Hematopoietic multipotent progenitor cell (in vitro differentiated cells): ENCODE data around the gene TOM1L2. TPM values are rescaled to one million over a fixed set of nuclear protein-coding genes. Genes with fewer than 3 reads are reported as not detected.

ENCODE experiments used
- DNase-seq, 3 donors: peaks; one replicate each; pipeline ENCODE4 v3.0.0-alpha.2; 2011 to 2015; ENCODE audit warnings: low read depth in 2 of 3, low spot score in 2 of 3
- small RNA-seq: library from RNA; depleted of rRNA; stranded (forward); fragments of <200 nt; gene quantifications from one replicate; pipeline ENCODE3, GENCODE V24; 2012
- total RNA-seq: library from RNA; depleted of rRNA; stranded (reverse); fragments of >200 nt; gene quantifications from one replicate; pipeline ENCODE4 v1.2.3, GENCODE V29; 2012

Gene TOM1L2
- total RNA-seq, 1 donor = 23.4 TPM

DNA sequence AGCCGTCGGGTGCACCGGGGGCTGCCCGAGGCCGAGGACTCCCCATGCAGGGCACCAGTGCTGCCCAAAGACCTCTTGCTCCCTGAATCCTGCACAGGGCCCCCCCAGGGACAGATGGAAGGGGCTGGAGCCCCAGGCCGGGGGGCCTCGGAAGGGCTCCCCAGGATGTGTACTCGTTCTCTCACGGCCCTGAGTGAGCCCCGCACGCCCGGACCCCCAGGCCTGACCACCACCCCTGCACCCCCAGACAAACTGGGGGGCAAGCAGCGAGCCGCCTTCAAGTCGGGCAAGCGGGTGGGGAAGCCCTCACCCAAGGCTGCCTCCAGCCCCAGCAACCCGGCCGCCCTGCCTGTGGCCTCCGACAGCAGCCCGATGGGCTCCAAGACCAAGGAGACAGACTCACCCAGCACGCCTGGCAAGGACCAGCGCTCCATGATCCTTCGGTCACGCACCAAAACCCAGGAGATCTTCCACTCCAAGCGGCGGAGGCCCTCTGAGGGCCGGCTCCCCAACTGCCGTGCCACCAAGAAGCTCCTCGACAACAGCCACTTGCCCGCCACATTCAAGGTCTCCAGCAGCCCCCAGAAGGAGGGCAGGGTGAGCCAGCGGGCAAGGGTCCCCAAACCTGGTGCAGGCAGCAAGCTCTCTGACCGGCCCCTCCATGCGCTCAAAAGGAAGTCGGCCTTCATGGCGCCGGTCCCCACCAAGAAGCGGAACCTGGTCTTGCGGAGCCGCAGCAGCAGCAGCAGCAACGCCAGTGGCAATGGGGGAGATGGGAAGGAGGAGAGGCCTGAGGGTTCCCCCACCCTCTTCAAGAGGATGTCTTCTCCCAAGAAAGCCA lies 176.0 kb downstream of the TOM1L2 start:
- DNase-seq = no peak

DNA sequence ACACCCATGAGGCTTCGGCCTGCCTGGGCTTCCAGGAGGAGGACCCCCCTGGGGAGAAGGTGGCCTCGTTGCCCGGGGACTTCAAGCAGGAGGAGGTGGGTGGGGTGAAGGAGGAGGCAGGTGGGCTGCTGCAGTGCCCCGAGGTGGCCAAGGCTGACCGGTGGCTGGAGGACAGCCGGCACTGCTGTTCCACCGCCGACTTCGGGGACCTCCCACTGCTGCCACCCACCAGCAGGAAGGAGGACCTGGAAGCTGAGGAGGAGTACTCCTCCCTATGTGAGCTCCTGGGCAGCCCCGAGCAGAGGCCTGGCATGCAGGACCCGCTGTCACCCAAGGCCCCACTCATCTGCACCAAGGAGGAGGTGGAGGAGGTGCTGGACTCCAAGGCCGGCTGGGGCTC lies 176.9 kb downstream of the TOM1L2 start:
- no peak for DNase-seq

DNA sequence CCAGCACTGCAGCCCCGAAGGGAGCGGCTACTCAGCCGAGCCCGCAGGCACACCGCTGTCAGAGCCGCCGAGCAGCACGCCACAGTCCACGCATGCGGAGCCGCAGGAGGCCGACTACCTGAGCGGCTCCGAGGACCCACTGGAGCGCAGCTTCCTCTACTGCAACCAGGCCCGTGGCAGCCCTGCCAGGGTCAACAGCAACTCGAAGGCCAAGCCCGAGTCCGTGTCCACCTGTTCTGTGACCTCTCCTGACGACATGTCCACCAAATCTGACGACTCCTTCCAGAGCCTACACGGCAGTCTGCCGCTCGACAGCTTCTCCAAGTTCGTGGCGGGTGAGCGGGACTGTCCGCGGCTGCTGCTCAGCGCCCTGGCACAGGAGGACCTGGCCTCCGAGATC lies 177.8 kb downstream of the TOM1L2 start:
- DNase-seq = no peak

Small RNA genes lying within 50 kb of the gene (small RNA-seq; reads per million reads assigned to genes)
- gene MIR33B (0.81 reads per million, percentile 19 among the genes with 10 or more reads in this experiment), gene MIR6777 (not detected)

Other genes starting within 250 kb of the TOM1L2 start
- 59.2 TPM for gene SREBF1, start 135.4 kb downstream of the TOM1L2 start, total RNA-seq
- 1.3 TPM for gene DRC3, start 462 bp upstream of the TOM1L2 start, total RNA-seq
- gene ATPAF2, start 66.8 kb upstream of the TOM1L2 start, total RNA-seq = 40.1 TPM
- gene GID4, start 67.0 kb upstream of the TOM1L2 start, total RNA-seq = 5.9 TPM
- gene DRG2, start 115.5 kb upstream of the TOM1L2 start, total RNA-seq = 44.7 TPM
- 1.6 TPM for gene MYO15A, start 136.4 kb upstream of the TOM1L2 start, total RNA-seq
- gene ALKBH5, start 211.4 kb upstream of the TOM1L2 start, total RNA-seq = 104 TPM